Limb (tissue), 2 donors: Measurements from ENCODE around the gene CHRND.

Source experiments
- DNase-seq, 2 donors: peaks; one replicate each; pipeline ENCODE4 v3.0.0-alpha.2; 2016; ENCODE audit errors: extremely low spot score in 2 of 2

The CHRND gene

DNA sequence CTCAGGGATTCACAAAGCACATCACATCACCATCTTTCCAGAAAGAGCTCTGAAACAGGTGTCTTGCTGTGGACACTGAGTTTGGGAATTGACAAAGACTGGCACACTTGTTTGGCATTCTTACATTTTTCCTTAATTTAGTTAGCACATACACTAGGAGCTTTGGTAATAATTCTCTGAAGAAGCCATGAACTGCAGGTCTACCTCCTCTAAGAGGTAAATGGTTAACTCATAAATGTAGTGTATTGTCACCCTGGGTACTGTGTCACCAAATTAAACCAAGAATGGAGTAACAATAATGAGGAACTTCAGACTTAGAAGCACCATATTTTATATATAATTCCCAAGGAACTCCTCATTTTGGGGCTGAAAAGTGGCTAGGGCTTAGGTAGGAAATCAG lies 47.1 kb downstream of the CHRND start:
- no peak for DNase-seq

GRCh38 chr2:232573771-232574435 lies 47.9 kb downstream of the CHRND start:
- DNase-seq = no peak

DNA sequence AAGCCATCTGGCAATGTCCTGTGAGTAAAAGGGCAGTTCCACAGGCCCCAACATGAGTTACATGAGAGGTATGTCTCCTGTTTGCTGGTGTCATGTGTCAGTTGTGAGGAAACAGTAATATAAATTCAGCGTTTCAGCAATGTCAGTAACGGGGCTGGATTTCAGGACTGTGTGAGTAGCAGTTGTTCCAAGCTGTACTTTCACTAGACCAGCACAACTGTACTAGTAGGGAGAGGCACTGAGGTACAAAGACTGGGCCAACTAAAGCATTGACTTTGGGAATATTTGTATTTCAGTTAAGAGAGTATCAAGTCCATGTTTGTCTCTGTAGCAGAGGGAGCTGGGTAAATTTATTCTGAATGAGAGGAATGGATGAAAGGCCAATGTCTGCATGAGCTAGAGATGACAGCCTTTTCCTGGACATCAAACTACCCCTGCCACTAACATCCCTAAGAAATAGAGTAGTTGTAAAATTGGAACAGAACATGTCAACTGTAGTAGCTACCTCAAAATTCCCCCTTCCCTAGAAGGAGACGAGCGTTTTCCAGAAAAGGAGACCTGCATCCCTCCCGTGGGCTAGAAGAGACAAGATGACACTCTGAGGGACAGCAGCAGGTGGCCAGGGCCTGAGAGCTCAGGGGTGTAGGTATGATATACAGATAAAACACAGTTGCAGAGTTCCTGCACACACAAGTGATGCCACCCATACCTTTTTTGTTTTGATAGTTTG lies 48.9 kb downstream of the CHRND start:
- no peak for DNase-seq

DNA sequence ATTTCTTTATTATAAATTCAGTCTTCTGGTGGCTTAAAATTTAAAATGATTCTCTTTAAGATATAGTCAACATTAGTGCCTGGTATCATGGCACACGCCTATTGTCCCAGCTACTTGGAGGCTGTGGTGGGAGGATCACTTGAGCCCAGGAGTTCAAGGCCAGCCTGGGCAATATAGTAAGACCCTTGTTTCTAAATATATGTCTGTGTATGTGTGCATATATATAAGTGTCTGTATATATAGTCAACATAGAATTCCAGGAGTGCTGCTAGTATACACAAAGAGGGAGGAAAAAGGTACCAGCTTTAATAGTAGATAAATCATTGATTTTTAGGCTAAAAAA lies 49.4 kb downstream of the CHRND start:
- DNase-seq = no peak

DNA sequence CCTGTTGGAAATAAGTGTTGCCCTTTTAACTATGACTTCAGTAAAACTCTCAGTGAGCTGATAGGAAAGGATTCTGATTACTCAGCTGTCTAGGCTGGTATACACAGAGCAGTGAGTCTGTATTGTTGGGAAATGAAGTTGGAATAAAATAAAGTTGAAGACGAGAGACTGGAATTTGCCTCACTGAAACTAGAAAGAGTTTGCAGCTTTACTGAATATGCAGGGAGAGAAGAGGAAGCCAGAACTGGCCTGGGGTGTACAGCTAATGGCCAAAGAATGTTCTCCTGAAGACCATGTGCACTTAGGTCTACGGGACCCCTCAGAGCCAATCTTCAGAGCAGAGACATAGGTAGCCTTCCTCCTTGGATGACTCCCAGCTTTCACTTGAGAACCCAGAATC lies 51.0 kb downstream of the CHRND start:
- no peak for DNase-seq

DNA sequence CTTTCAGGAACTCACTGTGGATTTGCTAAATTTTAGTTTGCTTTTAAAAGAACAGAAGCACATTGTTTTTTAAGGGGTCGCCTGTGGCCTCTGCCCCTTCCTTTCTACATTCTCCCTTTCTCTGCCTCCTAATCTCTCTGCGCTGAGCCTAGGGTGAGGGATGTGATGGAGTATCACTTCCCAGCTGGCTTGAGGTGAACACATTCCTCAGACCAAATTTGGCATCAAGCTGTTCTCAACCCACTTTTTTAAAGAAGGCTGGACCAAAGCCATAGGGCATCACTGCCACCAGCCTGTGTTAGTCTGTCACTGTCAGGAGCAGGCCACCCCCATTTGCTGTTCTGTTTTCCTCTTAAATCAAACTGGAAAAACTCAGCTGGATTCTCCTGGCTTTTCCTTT lies 51.9 kb downstream of the CHRND start:
- DNase-seq = no peak

- DNase-seq = no peak
Observed at GRCh38 chr2:232578626-232579025, 52.7 kb downstream of the CHRND start.

DNA sequence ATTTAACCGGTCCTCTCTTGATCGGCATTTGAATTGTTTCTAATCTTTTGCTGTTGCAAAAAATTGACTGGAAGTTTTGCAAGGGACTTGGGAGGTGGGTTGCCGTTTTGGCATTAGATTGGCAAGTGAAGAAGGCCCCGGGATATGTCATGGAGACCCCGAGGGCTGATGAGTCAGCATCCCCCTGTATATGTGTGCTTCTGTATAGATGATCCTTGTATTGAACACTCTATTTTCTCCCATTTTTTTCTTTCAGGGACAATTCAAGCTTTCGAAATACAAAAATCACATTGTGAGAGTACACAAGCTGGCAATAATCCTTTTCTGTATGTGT lies 54.7 kb downstream of the CHRND start:
- no peak for DNase-seq

DNA sequence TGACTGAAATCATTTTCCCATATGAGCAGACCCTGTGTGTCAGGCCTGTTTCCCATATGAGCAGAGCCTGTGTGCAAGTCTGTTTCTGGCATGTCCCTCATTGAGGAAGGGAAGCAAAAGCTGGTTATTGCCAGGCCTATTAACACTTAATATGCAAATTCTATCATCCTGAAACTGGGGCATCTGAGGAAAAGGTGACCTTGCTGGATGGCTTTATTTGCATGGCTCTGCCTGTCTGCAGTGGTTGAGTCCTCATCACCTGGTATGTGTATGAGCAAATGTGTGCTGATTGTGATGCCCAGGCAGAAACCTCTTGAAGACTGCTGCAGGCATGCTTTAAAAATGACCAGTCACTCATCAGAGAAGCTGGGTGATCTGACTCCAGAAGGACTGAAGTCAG lies 55.8 kb downstream of the CHRND start:
- DNase-seq = no peak

DNA sequence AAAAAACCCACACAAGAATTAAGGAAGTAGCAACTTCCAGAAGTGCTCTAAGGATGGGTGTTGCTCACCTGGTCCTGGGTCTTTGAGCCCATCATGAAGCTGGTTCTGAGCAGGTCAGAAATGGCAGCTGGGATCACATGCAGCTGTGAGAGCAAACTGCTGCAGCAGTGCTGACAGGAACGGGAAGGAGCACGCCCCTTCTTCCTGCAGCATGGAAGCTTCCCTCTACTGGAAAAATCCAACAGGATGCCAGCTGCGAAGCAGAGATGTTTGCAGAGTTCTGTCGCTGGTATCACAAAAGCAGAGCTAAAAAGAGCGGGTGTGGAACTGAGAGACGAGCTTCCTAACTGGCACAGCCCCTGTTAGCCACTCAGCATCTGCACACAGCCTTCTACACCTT lies 58.3 kb downstream of the CHRND start:
- DNase-seq = no peak
